Anterior cingulate cortex (tissue), 58 donors: Measurements from ENCODE around the gene BATF.

Experiments
- DNase-seq, 58 donors: peaks; one replicate each; lab custom pipeline; 2025; lab: John Stamatoyannopoulos, UW

BATF gene

DNA sequence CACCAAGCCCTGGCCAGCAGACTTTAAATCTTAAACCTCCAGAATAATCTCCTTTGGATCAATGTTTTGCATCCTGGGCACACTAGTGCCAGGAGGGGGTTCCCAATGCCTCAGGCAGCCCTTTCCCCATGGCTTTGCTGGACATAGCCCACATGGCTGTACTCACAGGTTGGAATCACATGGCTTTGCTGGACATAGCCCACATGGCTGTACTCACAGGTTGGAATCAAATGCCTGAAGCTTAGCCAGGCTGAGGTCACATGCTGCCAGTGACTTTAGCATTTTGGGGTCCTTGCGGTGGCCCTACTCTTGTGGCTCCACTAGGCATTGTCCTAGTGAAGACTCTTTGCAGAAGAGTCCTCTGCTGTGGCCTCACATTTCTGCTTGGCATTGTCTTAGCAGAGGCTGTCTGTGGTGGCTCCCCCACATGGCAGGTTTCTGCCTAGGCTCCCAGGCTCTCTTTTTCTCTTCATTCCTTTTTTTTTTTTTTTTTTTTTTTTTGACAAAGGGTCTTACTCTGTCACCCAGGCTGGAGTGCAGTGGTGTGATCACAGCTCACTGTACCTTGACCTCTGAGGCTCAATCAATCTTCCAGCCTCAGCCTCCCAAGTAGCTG lies 69.2 kb downstream of the BATF start:
- DNase-seq: no peak

DNA sequence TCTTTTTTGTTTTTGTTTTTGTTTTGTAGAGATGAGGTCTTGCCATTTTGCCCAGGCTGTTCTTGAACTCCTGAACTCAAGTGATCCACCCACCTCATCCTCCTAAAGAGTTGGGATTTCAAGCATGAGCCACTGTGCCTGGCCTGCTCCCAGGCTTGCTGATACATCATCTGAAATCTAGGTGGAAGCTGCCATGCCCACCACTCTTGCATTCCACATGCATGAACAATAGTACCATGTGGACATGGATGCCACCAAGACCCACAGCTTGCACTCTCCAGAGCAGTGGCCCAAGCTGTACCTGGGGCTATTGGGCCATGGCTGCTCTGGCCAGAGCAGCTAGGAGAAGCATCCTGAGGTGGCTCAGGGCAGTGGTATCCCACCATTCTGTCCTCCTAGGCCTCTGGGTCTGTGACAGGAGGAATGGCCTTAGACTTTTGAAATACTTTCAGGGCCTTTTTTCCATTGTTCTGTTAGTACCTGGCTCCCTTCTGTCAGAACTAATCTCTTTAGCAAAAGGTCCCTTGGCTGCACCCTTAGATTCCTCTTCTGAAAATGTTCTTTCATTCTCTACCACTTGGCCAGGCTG lies 69.8 kb downstream of the BATF start:
- DNase-seq: no peak

DNA sequence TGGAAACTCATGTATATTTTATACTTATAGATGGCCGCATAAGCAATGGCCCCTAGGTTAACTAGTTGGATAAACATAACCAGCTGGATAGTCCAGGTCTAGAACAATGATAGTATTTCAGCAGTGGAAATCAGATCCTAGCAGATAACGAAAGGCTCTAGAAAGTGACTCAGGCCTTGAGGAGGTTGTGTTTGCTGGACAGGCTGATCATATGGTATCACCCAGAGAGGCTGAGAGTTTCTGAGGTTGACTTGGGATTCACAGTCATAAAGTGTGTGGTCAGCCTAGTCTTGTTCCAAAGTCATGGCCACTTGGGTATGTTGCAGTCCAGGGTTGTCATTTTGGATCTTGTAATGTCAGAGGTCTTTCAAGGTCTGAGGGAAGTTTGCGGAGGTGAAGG lies 73.0 kb downstream of the BATF start:
- DNase-seq: no peak
